A549 (cell line): ENCODE measurements around the gene HTR3A. TPM values are rescaled to one million over a fixed set of nuclear protein-coding genes. Genes with fewer than 3 reads are reported as not detected.

Experiments
- ATAC-seq, 2 experiments: fragments of 200-7000 bp in 1 of 2; fragments of >200 bp in 1 of 2; cut with Nextera tagmentation in 1 of 2; cut with Tn5 transposase in 1 of 2; 3 replicates each; pipeline versions ENCODE4 v1.8.0 to v1.9.1; 2018 to 2020; ENCODE audit warnings: mild to moderate bottlenecking in 1 of 2, moderate library complexity in 1 of 2
- CTCF ChIA-PET: fragments of 300-600 bp; sonication (Branson Sonifier 250); formaldehyde crosslinking; extraction: SDS; loops from one replicate; lab custom pipeline; 2021; ENCODE audit warnings: antibody characterized with exemption, inconsistent platforms; lab: Yijun Ruan, JAX
- POLR2A ChIA-PET: fragments of 350-600 bp; formaldehyde crosslinking; extraction: SDS; loops from one replicate; lab custom pipeline; 2021; ENCODE audit warnings: antibody characterized with exemption, inconsistent platforms; lab: Yijun Ruan, JAX
- DNase-seq, 2 experiments: peaks; one replicate each; pipeline versions ENCODE4 v3.0.0 to v3.0.0-alpha.2; 2011 to 2016; ENCODE audit warnings: low read depth in 1 of 2, low spot score in 1 of 2
- FAIRE-seq: peaks from 2 replicates; lab custom pipeline; 2011; peaks lifted over from hg19 to GRCh38; lab: Jason Lieb, UNC
- H3K27ac ChIP-seq, 2 experiments: fragments of >200 bp; sonication (Bioruptor Twin); formaldehyde crosslinking; 3 replicates each; pipeline ENCODE4 v1.5.1; 2016 to 2017
- H3K4me1 ChIP-seq: fragments of >200 bp; sonication (Bioruptor Twin); formaldehyde crosslinking; 3 replicates; pipeline ENCODE4 v1.6.1; 2016
- H3K4me2 ChIP-seq: fragments of >200 bp; sonication (Bioruptor Twin); formaldehyde crosslinking; 3 replicates; pipeline ENCODE4 v1.6.1; 2016
- H3K4me3 ChIP-seq: fragments of >200 bp; sonication (Bioruptor Twin); formaldehyde crosslinking; 3 replicates; pipeline ENCODE4 v1.5.1; 2016
- H3K9me3 ChIP-seq: fragments of >200 bp; sonication (Bioruptor Twin); formaldehyde crosslinking; 3 replicates; pipeline ENCODE4 v1.6.1; 2016
- BHLHE40 ChIP-seq: IDR thresholded peaks from 2 replicates; pipeline ENCODE4 v1.6.1; 2012; ENCODE audit warnings: low read depth, low read length, inconsistent platforms
- CBX2 ChIP-seq: fragments of 200-600 bp; sonication (generic); IDR thresholded peaks from 2 replicates; pipeline ENCODE4 v1.6.1; 2016; ENCODE audit warnings: low read depth, mild to moderate bottlenecking, borderline replicate concordance
- CBX8 ChIP-seq: fragments of 200-600 bp; sonication (generic); IDR thresholded peaks from 2 replicates; pipeline ENCODE4 v1.6.1; 2016
- CEBPB ChIP-seq, 2 experiments: fragments of >200 bp in 1 of 2; sonication (Bioruptor Twin) in 1 of 2; formaldehyde crosslinking in 1 of 2; IDR thresholded peaks; 2 replicates each; pipeline ENCODE4 v1.6.1; 2012 to 2016
- CHD2 ChIP-seq: fragments of 150-350 bp; IDR thresholded peaks from 2 replicates; pipeline ENCODE4 v1.6.1; 2014; ENCODE audit warnings: low read length; ENCODE audit not compliant: partially characterized antibody
- EHMT2 ChIP-seq: fragments of 200-600 bp; sonication (generic); IDR thresholded peaks from 2 replicates; pipeline ENCODE4 v1.6.1; 2016; ENCODE audit warnings: antibody characterized with exemption, low read depth, mild to moderate bottlenecking, moderate library complexity
- FOSL2 ChIP-seq, 2 experiments: fragments of 450-650 bp in 1 of 2; fragments of >200 bp in 1 of 2; sonication (Bioruptor Twin) in 1 of 2; formaldehyde crosslinking; IDR thresholded peaks; 2 replicates each; pipeline versions ENCODE4 v1.5.0 to v1.6.1; 2016 to 2020; ENCODE audit warnings: mild to moderate bottlenecking in 1 of 2, moderate library complexity in 1 of 2
- GATA3 ChIP-seq: IDR thresholded peaks from 2 replicates; pipeline ENCODE4 v1.6.1; 2012; ENCODE audit warnings: borderline replicate concordance
- HDAC2 ChIP-seq: fragments of 200-600 bp; sonication (generic); IDR thresholded peaks from 2 replicates; pipeline ENCODE4 v1.6.1; 2016
- HEYL ChIP-seq: fragments of 250-450 bp; sonication (Bioruptor Pico); IDR thresholded peaks from 2 replicates; pipeline ENCODE4 v1.8.0; 2021; ENCODE audit warnings: mild to moderate bottlenecking, moderate library complexity
- HOXB5 ChIP-seq: fragments of 250-450 bp; sonication (Bioruptor Pico); IDR thresholded peaks from 2 replicates; pipeline ENCODE4 v1.5.0; 2020; ENCODE audit warnings: mild to moderate bottlenecking, moderate library complexity
- JUNB ChIP-seq: fragments of >200 bp; sonication (Bioruptor Twin); formaldehyde crosslinking; IDR thresholded peaks from 2 replicates; pipeline ENCODE4 v1.6.1; 2016
- KDM1A ChIP-seq: fragments of 200-600 bp; sonication (generic); IDR thresholded peaks from 2 replicates; pipeline ENCODE4 v1.6.1; 2016; ENCODE audit warnings: low read depth, mild to moderate bottlenecking
- KDM5A ChIP-seq: fragments of 200-600 bp; sonication (generic); IDR thresholded peaks from 2 replicates; pipeline ENCODE4 v1.6.1; 2016; ENCODE audit warnings: antibody characterized with exemption, mild to moderate bottlenecking
- MAFK ChIP-seq: fragments of 450-650 bp; IDR thresholded peaks from 2 replicates; pipeline ENCODE4 v1.6.1; 2014; ENCODE audit not compliant: partially characterized antibody
- MYC ChIP-seq: IDR thresholded peaks from 2 replicates; pipeline ENCODE4 v1.6.1; 2012; ENCODE audit warnings: mild to moderate bottlenecking, inconsistent platforms, low read length, improper control_type of control experiment, borderline replicate concordance
- NPAS2 ChIP-seq: fragments of 250-450 bp; sonication (Bioruptor Pico); IDR thresholded peaks from 2 replicates; pipeline ENCODE4 v1.8.0; 2022; ENCODE audit warnings: mild to moderate bottlenecking, moderate library complexity, borderline replicate concordance
- RARB ChIP-seq: fragments of 250-450 bp; sonication (Bioruptor Pico); IDR thresholded peaks from 2 replicates; pipeline ENCODE4 v1.8.0; 2021; ENCODE audit warnings: mild to moderate bottlenecking, moderate library complexity
- RCOR1 ChIP-seq: fragments of 150-350 bp; IDR thresholded peaks from 2 replicates; pipeline ENCODE4 v1.6.1; 2014; ENCODE audit warnings: antibody characterized with exemption, low read length, low read depth
- SMC3 ChIP-seq: fragments of >200 bp; sonication (Bioruptor Twin); formaldehyde crosslinking; IDR thresholded peaks from 3 replicates; pipeline ENCODE4 v1.6.1; 2018; ENCODE audit warnings: inconsistent platforms
- SREBF2 ChIP-seq: fragments of 450-650 bp; IDR thresholded peaks from 2 replicates; pipeline ENCODE4 v1.6.1; 2014; ENCODE audit warnings: mild to moderate bottlenecking, moderate library complexity
- TFCP2L1 ChIP-seq: fragments of 250-450 bp; sonication (Bioruptor Pico); IDR thresholded peaks from 2 replicates; pipeline ENCODE4 v1.5.0; 2021; ENCODE audit warnings: mild to moderate bottlenecking
- ZFP36 ChIP-seq: fragments of 450-650 bp; IDR thresholded peaks from 2 replicates; pipeline ENCODE4 v1.6.1; 2014; ENCODE audit warnings: borderline replicate concordance; ENCODE audit not compliant: partially characterized antibody
- WGBS: methylation state at CpG from one replicate; pipeline ENCODE4 v1.1.6; 2017; ENCODE audit errors: missing lambda C conversion rate; 5-methylcytosine and 5-hydroxymethylcytosine counted together
- polyA plus RNA-seq, 4 experiments: library from polyadenylated mRNA; depleted of rRNA in 3 of 4; stranded (reverse); fragments of >200 nt; fragmentation: RNase III in 1 of 4; extraction: RNeasy Plus Mini Kit Qiagen cat#74134 plus additional on column Dnase treatment in 1 of 4; gene quantifications; 2 replicates in 3 of 4; 3 replicates in 1 of 4; pipeline ENCODE4 v1.2.3, GENCODE V29; 2011 to 2017
- TF ChIP-seq, protein P1 (sequence below): fragments of >200 bp; sonication (Bioruptor Twin); formaldehyde crosslinking; IDR thresholded peaks from 3 replicates; pipeline ENCODE4 v1.5.1; 2016
- TF ChIP-seq, protein P2 (sequence below): fragments of 450-650 bp; IDR thresholded peaks from 2 replicates; pipeline ENCODE4 v1.6.1; 2014; ENCODE audit warnings: antibody characterized with exemption
- TF ChIP-seq, protein P3 (sequence below): fragments of 200-600 bp; sonication (generic); IDR thresholded peaks from 2 replicates; pipeline ENCODE4 v1.6.1; 2016; ENCODE audit warnings: antibody characterized with exemption, mild to moderate bottlenecking, moderate library complexity
- TF ChIP-seq, protein P4 (sequence below): fragments of >200 bp; sonication (Bioruptor Twin); formaldehyde crosslinking; IDR thresholded peaks from 2 replicates; pipeline ENCODE4 v1.6.1; 2016

HTR3A gene
- polyA plus RNA-seq, 2 of the 4 experiments (the other 2 are of a cell fraction) = not detected

DNA sequence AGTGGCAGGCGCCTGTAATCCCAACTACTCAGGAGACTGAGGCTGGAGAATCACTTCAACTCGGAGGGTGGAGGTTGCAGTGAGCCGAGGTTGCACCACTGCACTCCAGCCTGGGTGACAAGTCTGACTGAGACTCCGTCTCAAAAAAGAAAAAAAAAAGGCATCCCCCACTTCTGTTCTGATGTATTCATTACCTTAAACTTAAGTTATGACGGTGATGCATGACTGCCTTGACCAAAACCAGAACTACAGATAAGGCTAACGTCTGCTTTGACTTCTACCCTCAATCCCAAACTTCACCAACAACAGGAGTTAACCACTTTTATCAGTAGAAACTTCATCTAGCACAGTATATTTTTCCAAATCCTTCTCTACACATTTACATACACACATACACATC, 9.9 kb downstream of the HTR3A start:
- Histone ChIP-seq H3K9me3 (no peaks in the 10 kb centered on the region), H3K4me1 (no peaks in the 10 kb centered on the region), H3K27ac (no peak overlapping the region), H3K4me2 (no peak overlapping the region), H3K4me3 (no peak overlapping the region)
- ChIA-PET POLR2A (no interaction called here), CTCF (interaction anchor here (5.3 kb wide), 1 partner anchor 277 kb away, joined by 34 read pairs; no protein-coding TSS in a partner anchor)
- no peak for TF ChIP-seq TFCP2L1 (CRISPR knock-in tag)
- no peak for DNase-seq
- WGBS = 4% methylated on average over 6 of the region's 6 CpGs
- FAIRE-seq = no peak
- no peak for ATAC-seq

DNA sequence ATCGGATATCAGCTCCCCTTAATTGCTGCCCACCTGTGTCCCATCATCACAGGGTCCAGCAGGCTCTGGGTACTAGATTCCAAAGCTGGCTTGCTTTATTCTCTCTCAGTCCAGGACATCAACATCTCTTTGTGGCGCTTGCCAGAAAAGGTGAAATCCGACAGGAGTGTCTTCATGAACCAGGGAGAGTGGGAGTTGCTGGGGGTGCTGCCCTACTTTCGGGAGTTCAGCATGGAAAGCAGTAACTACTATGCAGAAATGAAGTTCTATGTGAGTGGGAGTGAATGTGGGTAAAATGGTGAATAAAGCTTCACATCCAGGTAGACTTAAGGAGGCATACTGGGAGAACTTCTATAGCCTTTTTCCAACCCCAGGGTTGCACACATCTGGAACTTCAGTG, 11.0 kb downstream of the HTR3A start:
- Histone ChIP-seq H3K9me3 (no peaks in the 10 kb centered on the region), H3K4me3 (no peak overlapping the region), H3K4me2 (no peak overlapping the region), H3K27ac (no peak overlapping the region), H3K4me1 (no peaks in the 10 kb centered on the region)
- FAIRE-seq = no peak
- ChIA-PET CTCF (interaction anchor here (0.9 to 5.3 kb wide), 3 partner anchors 10 to 276 kb away, joined by 3 to 34 read pairs (median 3); no protein-coding TSS in a partner anchor), POLR2A (no interaction called here)
- TF ChIP-seq HDAC2 (no peak), ZFP36 (no peak), CEBPB (IDR thresholded peaks at IDR 0.05) (no peak), SREBF2 (no peak), JUNB (no peak), MAFK (no peak), EHMT2 (no peak), CBX8 (no peak), SMC3 (no peak), KDM1A (no peak)
- TF ChIP-seq, protein P1, sequence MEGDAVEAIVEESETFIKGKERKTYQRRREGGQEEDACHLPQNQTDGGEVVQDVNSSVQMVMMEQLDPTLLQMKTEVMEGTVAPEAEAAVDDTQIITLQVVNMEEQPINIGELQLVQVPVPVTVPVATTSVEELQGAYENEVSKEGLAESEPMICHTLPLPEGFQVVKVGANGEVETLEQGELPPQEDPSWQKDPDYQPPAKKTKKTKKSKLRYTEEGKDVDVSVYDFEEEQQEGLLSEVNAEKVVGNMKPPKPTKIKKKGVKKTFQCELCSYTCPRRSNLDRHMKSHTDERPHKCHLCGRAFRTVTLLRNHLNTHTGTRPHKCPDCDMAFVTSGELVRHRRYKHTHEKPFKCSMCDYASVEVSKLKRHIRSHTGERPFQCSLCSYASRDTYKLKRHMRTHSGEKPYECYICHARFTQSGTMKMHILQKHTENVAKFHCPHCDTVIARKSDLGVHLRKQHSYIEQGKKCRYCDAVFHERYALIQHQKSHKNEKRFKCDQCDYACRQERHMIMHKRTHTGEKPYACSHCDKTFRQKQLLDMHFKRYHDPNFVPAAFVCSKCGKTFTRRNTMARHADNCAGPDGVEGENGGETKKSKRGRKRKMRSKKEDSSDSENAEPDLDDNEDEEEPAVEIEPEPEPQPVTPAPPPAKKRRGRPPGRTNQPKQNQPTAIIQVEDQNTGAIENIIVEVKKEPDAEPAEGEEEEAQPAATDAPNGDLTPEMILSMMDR = no peak
- TF ChIP-seq, protein P2, sequence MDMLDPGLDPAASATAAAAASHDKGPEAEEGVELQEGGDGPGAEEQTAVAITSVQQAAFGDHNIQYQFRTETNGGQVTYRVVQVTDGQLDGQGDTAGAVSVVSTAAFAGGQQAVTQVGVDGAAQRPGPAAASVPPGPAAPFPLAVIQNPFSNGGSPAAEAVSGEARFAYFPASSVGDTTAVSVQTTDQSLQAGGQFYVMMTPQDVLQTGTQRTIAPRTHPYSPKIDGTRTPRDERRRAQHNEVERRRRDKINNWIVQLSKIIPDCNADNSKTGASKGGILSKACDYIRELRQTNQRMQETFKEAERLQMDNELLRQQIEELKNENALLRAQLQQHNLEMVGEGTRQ = no peak
- WGBS = 9% methylated on average over 4 of the region's 4 CpGs
- ATAC-seq = no peak
- no peak for DNase-seq

DNA sequence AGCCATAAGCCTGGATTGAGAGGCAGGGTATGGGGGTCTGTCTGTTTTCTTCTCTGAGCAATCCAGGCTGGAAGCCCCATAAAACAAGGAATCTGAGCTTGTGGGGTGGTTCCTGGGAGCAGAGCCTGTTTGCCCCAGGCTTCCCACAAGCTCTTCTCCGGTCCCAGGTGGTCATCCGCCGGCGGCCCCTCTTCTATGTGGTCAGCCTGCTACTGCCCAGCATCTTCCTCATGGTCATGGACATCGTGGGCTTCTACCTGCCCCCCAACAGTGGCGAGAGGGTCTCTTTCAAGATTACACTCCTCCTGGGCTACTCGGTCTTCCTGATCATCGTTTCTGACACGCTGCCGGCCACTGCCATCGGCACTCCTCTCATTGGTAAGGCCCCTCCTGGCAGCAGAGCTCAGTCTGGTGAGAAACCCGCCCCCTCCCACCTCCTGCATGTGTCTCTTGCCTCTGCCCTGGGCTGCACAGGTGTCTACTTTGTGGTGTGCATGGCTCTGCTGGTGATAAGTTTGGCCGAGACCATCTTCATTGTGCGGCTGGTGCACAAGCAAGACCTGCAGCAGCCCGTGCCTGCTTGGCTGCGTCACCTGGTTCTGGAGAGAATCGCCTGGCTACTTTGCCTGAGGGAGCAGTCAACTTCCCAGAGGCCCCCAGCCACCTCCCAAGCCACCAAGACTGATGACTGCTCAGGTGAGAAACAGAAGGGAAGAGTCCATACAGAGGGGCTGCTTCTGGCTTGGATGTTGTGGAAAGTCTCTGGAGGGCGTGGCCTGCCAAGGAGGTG, 11.6 kb downstream of the HTR3A start:
- no peak overlapping the region for H3K4me3 ChIP-seq
- POLR2A ChIA-PET = no interaction called here
- 17% methylated on average over 9 of the region's 18 CpGs for WGBS
- TF ChIP-seq HEYL (CRISPR knock-in tag) (no peak), GATA3 (no peak), CBX2 (no peak), NPAS2 (CRISPR knock-in tag) (no peak), EHMT2 (no peak), KDM5A (no peak), MYC (no peak), HOXB5 (no peak), FOSL2 (IDR thresholded peaks at IDR 0.05) (no peak), FOSL2 (CRISPR knock-in tag; IDR thresholded peaks at IDR 0.05) (no peak), HDAC2 (no peak), RCOR1 (no peak), CHD2 (no peak), RARB (no peak), BHLHE40 (no peak)
- TF ChIP-seq, protein P3, sequence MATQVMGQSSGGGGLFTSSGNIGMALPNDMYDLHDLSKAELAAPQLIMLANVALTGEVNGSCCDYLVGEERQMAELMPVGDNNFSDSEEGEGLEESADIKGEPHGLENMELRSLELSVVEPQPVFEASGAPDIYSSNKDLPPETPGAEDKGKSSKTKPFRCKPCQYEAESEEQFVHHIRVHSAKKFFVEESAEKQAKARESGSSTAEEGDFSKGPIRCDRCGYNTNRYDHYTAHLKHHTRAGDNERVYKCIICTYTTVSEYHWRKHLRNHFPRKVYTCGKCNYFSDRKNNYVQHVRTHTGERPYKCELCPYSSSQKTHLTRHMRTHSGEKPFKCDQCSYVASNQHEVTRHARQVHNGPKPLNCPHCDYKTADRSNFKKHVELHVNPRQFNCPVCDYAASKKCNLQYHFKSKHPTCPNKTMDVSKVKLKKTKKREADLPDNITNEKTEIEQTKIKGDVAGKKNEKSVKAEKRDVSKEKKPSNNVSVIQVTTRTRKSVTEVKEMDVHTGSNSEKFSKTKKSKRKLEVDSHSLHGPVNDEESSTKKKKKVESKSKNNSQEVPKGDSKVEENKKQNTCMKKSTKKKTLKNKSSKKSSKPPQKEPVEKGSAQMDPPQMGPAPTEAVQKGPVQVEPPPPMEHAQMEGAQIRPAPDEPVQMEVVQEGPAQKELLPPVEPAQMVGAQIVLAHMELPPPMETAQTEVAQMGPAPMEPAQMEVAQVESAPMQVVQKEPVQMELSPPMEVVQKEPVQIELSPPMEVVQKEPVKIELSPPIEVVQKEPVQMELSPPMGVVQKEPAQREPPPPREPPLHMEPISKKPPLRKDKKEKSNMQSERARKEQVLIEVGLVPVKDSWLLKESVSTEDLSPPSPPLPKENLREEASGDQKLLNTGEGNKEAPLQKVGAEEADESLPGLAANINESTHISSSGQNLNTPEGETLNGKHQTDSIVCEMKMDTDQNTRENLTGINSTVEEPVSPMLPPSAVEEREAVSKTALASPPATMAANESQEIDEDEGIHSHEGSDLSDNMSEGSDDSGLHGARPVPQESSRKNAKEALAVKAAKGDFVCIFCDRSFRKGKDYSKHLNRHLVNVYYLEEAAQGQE = no peak
- TF ChIP-seq, protein P2 = no peak
- TF ChIP-seq, protein P4, sequence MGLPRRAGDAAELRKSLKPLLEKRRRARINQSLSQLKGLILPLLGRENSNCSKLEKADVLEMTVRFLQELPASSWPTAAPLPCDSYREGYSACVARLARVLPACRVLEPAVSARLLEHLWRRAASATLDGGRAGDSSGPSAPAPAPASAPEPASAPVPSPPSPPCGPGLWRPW = no peak

More for the DNA sequence above, 11.6 kb downstream of the HTR3A start:
- no peaks in the 10 kb centered on the region for H3K9me3 ChIP-seq
- H3K27ac ChIP-seq = no peak overlapping the region
- CTCF ChIA-PET = interaction anchor here (0.9 to 5.3 kb wide), 2 partner anchors 11 to 275 kb away, joined by 3 to 34 read pairs; no protein-coding TSS in a partner anchor
- DNase-seq = no peak
- no peak overlapping the region for H3K4me2 ChIP-seq
- FAIRE-seq = no peak
- no peaks in the 10 kb centered on the region for H3K4me1 ChIP-seq
- ATAC-seq = no peak
